Measurements from ENCODE around the gene MPZL1.

MPZL1 gene

DNA sequence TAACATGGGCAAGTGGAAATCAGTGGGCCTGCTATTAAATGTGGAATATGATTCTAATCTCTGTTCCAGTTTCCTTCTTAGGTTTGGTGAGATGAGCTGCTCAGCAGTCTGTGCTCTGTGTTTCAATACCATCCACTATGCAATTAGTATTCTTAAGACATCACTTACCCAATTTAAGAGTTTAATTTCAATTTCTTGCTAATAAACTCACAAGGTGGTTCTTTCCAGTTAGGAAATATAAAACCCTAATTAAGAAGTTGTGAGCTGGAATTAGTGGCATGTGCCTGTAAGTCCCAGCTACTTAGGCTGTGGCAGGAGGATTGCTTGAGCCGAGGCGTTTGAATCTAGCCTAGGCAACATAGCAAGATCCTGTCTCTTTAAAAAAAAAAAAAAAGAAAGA, 51.7 kb downstream of the MPZL1 start:
- no peak for DNase-seq
- Histone ChIP-seq H3K4me1 (peaks cover 0 to 30% (median 7%) of the 10 kb centered on the region in 4 donors), H3K27me3 (no peaks in the 10 kb centered on the region), H3K27ac (no peak overlapping the region), H3K9me3 (no peaks in the 10 kb centered on the region), H3K4me3 (no peak overlapping the region), H3K36me3 (peaks cover 5 to 56% (median 23%) of the 10 kb centered on the region in 3 donors)
- TF ChIP-seq CTCF (IDR thresholded peaks at IDR 0.05) = no peak
- intact Hi-C loops (cut with DNase I; ENCODE audit: low total_unique reads) = no loop called here

- H3K27ac ChIP-seq = no peak overlapping the region
- intact Hi-C loops (cut with DNase I; ENCODE audit: low total_unique reads) = no loop called here
- no peak for DNase-seq
- H3K4me3 ChIP-seq = no peak overlapping the region
- peaks cover 4 to 46% (median 14%) of the 10 kb centered on the region in 3 donors for H3K36me3 ChIP-seq
- H3K9me3 ChIP-seq = no peaks in the 10 kb centered on the region
- no peaks in the 10 kb centered on the region for H3K27me3 ChIP-seq
- H3K4me1 ChIP-seq = peaks cover 0 to 30% (median 7%) of the 10 kb centered on the region in 4 donors
- TF ChIP-seq CTCF (IDR thresholded peaks at IDR 0.05) = no peak
These were observed 52.9 kb downstream of the MPZL1 start for GRCh38 chr1:167774710-167775109.

DNA sequence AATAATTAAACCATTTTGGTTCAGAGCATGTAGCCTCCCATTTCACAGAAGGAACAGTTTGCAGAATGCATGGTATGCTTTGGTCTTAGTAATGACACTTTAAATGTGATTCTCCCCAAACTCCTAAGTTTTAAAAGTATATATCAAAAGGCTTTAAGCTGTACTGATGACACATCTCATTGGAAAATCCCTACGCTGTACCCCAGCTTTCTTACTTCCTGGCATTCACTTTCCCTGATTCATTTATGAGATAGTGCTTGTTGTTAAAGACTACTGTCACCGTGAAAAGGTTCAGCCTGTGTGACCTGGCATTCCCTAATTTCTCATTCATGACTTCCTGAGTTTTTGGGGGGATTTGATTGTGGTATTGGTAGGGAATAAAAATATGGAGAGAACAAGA, 53.4 kb downstream of the MPZL1 start:
- no peak for DNase-seq
- Histone ChIP-seq H3K27ac (no peak overlapping the region), H3K9me3 (no peaks in the 10 kb centered on the region), H3K36me3 (peaks cover 5 to 44% (median 14%) of the 10 kb centered on the region in 3 donors), H3K27me3 (no peaks in the 10 kb centered on the region), H3K4me3 (no peak overlapping the region), H3K4me1 (peaks cover 0 to 30% (median 7%) of the 10 kb centered on the region in 4 donors)
- no peak for TF ChIP-seq CTCF (IDR thresholded peaks at IDR 0.05)
- intact Hi-C loops (cut with DNase I; ENCODE audit: low total_unique reads) = no loop called here

GRCh38 chr1:167776151-167776550, 54.4 kb downstream of the MPZL1 start:
- intact Hi-C loops (cut with DNase I; ENCODE audit: low total_unique reads) = no loop called here
- H3K4me3 ChIP-seq = no peak overlapping the region
- H3K27ac ChIP-seq = no peak overlapping the region
- H3K27me3 ChIP-seq = no peaks in the 10 kb centered on the region
- TF ChIP-seq CTCF (IDR thresholded peaks at IDR 0.05) = no peak
- peaks cover 0 to 30% (median 7%) of the 10 kb centered on the region in 4 donors for H3K4me1 ChIP-seq
- H3K9me3 ChIP-seq = no peaks in the 10 kb centered on the region
- no peak for DNase-seq
- peaks cover 12 to 44% (median 14%) of the 10 kb centered on the region in 3 donors for H3K36me3 ChIP-seq

GRCh38 chr1:167776616-167777268, 55.0 kb downstream of the MPZL1 start:
- Histone ChIP-seq H3K27ac (no peak overlapping the region), H3K4me3 (no peak overlapping the region), H3K9me3 (no peaks in the 10 kb centered on the region), H3K36me3 (peaks cover 9 to 40% (median 12%) of the 10 kb centered on the region in 3 donors), H3K4me1 (peaks cover 0 to 30% (median 7%) of the 10 kb centered on the region in 4 donors), H3K27me3 (no peaks in the 10 kb centered on the region)
- no peak for DNase-seq
- TF ChIP-seq CTCF (IDR thresholded peaks at IDR 0.05) = no peak
- intact Hi-C loops (cut with DNase I; ENCODE audit: low total_unique reads) = no loop called here

All from tibial artery (tissue), 4 donors.